HCT116 (cell line): ENCODE data around the gene COG5. TPM values are rescaled to one million over a fixed set of nuclear protein-coding genes. Genes with fewer than 3 reads are reported as not detected.

Experiments
- ATAC-seq: fragments of 200-7000 bp; cut with Tn5 transposase; 2 replicates; pipeline ENCODE4 v1.9.1; 2020; ENCODE audit warnings: mild to moderate bottlenecking, moderate library complexity
- BruUV-seq: library from RNA; stranded (reverse); fragments of 400-500 nt; replicated peaks from 2 replicates; lab custom pipeline; 2021; lab: Mats Ljungman, UMichigan
- CTCF ChIA-PET: fragments of 300-600 bp; sonication (Branson Sonifier 250); formaldehyde crosslinking; loops from one replicate; lab custom pipeline; 2021; ENCODE audit warnings: antibody characterized with exemption; lab: Charles Lee
- POLR2A ChIA-PET: fragments of 300-600, 350-600 bp; sonication (Branson Sonifier 250); formaldehyde crosslinking; loops from one replicate; lab custom pipeline; 2021; ENCODE audit warnings: antibody characterized with exemption; lab: Charles Lee
- RAD21 ChIA-PET, 2 experiments: fragments of 300-600 bp; sonication (Branson Sonifier 250); formaldehyde crosslinking; loops; one replicate each; lab custom pipeline; 2023; ENCODE audit warnings: low total read pairs in 2 of 2; ENCODE audit not compliant: uncharacterized antibody in 2 of 2, unreplicated experiment in 2 of 2, low non-redundant PET in 1 of 2; lab: Charles Lee
- DNase-seq: peaks from one replicate; pipeline ENCODE4 v3.0.0-alpha.2; 2010; ENCODE audit warnings: low read depth, low spot score
- H2AFZ ChIP-seq: fragments of 200-600 bp; shearing (Covaris generic), sonication (generic); 2 replicates; pipeline ENCODE4 v1.6.1; 2017; ENCODE audit warnings: low read depth, mixed run types, mixed read lengths, antibody characterized with exemption, low read length; ENCODE audit not compliant: poor library complexity, severe bottlenecking
- H3K27ac ChIP-seq: 2 replicates; pipeline ENCODE4 v1.5.1; 2012; ENCODE audit warnings: low read depth, low read length
- H3K27me3 ChIP-seq: fragments of 200-600 bp; sonication (generic); 2 replicates; pipeline ENCODE4 v1.6.1; 2016; ENCODE audit warnings: mixed run types, low read length, mixed read lengths; ENCODE audit not compliant: insufficient read depth
- H3K36me3 ChIP-seq, 2 experiments: fragments of 200-500 bp in 1 of 2; fragments of 200-600 bp in 1 of 2; sonication (Bioruptor generic) in 1 of 2; sonication (generic) in 1 of 2; 2 replicates each; pipeline versions ENCODE4 v1.5.1 to v1.6.1; 2014 to 2016; ENCODE audit warnings: low read length in 2 of 2, inconsistent platforms in 1 of 2, mixed read lengths in 1 of 2, mixed run types in 1 of 2; ENCODE audit not compliant: insufficient read depth in 2 of 2, control insufficient read depth in 1 of 2
- H3K4me1 ChIP-seq, 2 experiments: fragments of 200-600 bp in 1 of 2; sonication (generic) in 1 of 2; 2 replicates each; pipeline versions ENCODE4 v1.5.1 to v1.6.1; 2012 to 2017; ENCODE audit warnings: low read length in 2 of 2, inconsistent platforms in 1 of 2, mild to moderate bottlenecking in 1 of 2, mixed read lengths in 1 of 2, mixed run types in 1 of 2, moderate library complexity in 1 of 2; ENCODE audit not compliant: insufficient read depth in 2 of 2, control insufficient read depth in 1 of 2
- H3K4me2 ChIP-seq: fragments of 200-600 bp; sonication (generic); 2 replicates; pipeline ENCODE4 v1.6.1; 2017; ENCODE audit warnings: mixed run types, low read length, mixed read lengths
- H3K4me3 ChIP-seq, 2 experiments: fragments of 200-600 bp in 1 of 2; sonication (generic) in 1 of 2; replicated peaks in 1 of 2; 2 replicates each; pipeline ENCODE4 v1.5.1; 2011 to 2016; ENCODE audit warnings: low read length in 2 of 2, control low read depth in 1 of 2, low read depth in 1 of 2, mild to moderate bottlenecking in 1 of 2, mixed read lengths in 1 of 2, mixed run types in 1 of 2
- H3K79me2 ChIP-seq: fragments of 200-600 bp; sonication (generic); 2 replicates; pipeline ENCODE4 v1.6.1; 2017; ENCODE audit warnings: mild to moderate bottlenecking, mixed run types, low read length, moderate library complexity, mixed read lengths; ENCODE audit not compliant: insufficient read depth
- H3K9ac ChIP-seq: fragments of 200-600 bp; sonication (generic); 2 replicates; pipeline ENCODE4 v1.6.1; 2016; ENCODE audit warnings: low read length, mixed read lengths
- H3K9me2 ChIP-seq: fragments of 200-600 bp; sonication (generic), shearing (Covaris generic); 2 replicates; pipeline ENCODE4 v1.6.1; 2017; ENCODE audit warnings: mixed run types, mild to moderate bottlenecking, moderate library complexity; ENCODE audit not compliant: insufficient read depth
- H3K9me3 ChIP-seq, 2 experiments: fragments of 200-500 bp in 1 of 2; fragments of 200-600 bp in 1 of 2; sonication (Bioruptor generic) in 1 of 2; sonication (generic) in 1 of 2; 2 replicates each; pipeline ENCODE4 v1.6.1; 2014 to 2017; ENCODE audit warnings: low read length in 2 of 2, mixed read lengths in 2 of 2, inconsistent platforms in 1 of 2, low read depth in 1 of 2, mild to moderate bottlenecking in 1 of 2, mixed run types in 1 of 2, moderate library complexity in 1 of 2; ENCODE audit not compliant: control insufficient read depth in 1 of 2, insufficient read depth in 1 of 2
- H4K20me1 ChIP-seq: fragments of 200-600 bp; sonication (generic), shearing (Covaris generic); 2 replicates; pipeline ENCODE4 v1.6.1; 2017; ENCODE audit warnings: mixed run types, mild to moderate bottlenecking, moderate library complexity; ENCODE audit not compliant: insufficient read depth
- ATF3 ChIP-seq: IDR thresholded peaks from 2 replicates; pipeline ENCODE4 v1.6.1; 2012
- CBX3 ChIP-seq: IDR thresholded peaks from 2 replicates; pipeline ENCODE4 v1.6.1; 2012; ENCODE audit warnings: low read depth
- CEBPB ChIP-seq: IDR thresholded peaks from 2 replicates; pipeline ENCODE4 v1.6.1; 2012; ENCODE audit warnings: low read depth
- FOSL1 ChIP-seq: IDR thresholded peaks from 2 replicates; pipeline ENCODE4 v1.6.1; 2012; ENCODE audit warnings: low read depth
- MAX ChIP-seq: IDR thresholded peaks from 2 replicates; pipeline ENCODE4 v1.6.1; 2012
- RAD21 ChIP-seq: IDR thresholded peaks from 2 replicates; pipeline ENCODE4 v1.6.1; 2012; ENCODE audit warnings: low read depth, mild to moderate bottlenecking
- REST ChIP-seq: IDR thresholded peaks from 2 replicates; pipeline ENCODE4 v1.6.1; 2012; ENCODE audit warnings: low read depth
- SP1 ChIP-seq: IDR thresholded peaks from 2 replicates; pipeline ENCODE4 v1.6.1; 2012; ENCODE audit warnings: low read depth
- TCF7L2 ChIP-seq: IDR thresholded peaks from 2 replicates; pipeline ENCODE4 v1.7.0; 2011; ENCODE audit warnings: borderline replicate concordance, inconsistent platforms; ENCODE audit not compliant: insufficient read depth, insufficient read length; ENCODE audit errors: extremely low read depth
- YY1 ChIP-seq: IDR thresholded peaks from 2 replicates; pipeline ENCODE4 v1.6.1; 2011; ENCODE audit warnings: low read length, low read depth, moderate library complexity, mild to moderate bottlenecking; ENCODE audit not compliant: insufficient replicate concordance; ENCODE audit errors: extremely low read depth
- ZBTB33 ChIP-seq: IDR thresholded peaks from 2 replicates; pipeline ENCODE4 v1.6.1; 2011; ENCODE audit warnings: mild to moderate bottlenecking, low read length, moderate library complexity; ENCODE audit not compliant: insufficient replicate concordance; ENCODE audit errors: extremely low read depth
- ZFX ChIP-seq: fragments of 450-650 bp; IDR thresholded peaks from 2 replicates; pipeline ENCODE4 v1.6.1; 2017
- ZNF274 ChIP-seq: fragments of 200-500 bp; sonication (Bioruptor generic); IDR thresholded peaks from 2 replicates; pipeline ENCODE4 v1.6.1; 2014; ENCODE audit warnings: mild to moderate bottlenecking, low read depth, low read length, inconsistent platforms
- intact Hi-C: fragments of 100-400 bp; cut with micrococcal nuclease; formaldehyde crosslinking; loops from 2 replicates; pipeline ENCODE4 v1.10.0; 2022
- total RNA-seq: library from RNA; stranded (reverse); gene quantifications from one replicate; pipeline ENCODE4 v1.2.1, GENCODE V29; 2021; ENCODE audit not compliant: unreplicated experiment

COG5 gene
- total RNA-seq, 1 experiment from 2014 or later: 30.7 TPM

- TF ChIP-seq ZBTB33 (no peak), CEBPB (no peak)
Observed at GRCh38 chr7:107267138-107267537, 296.6 kb downstream of the COG5 start (continued).

GRCh38 chr7:107264723-107265122, 299.0 kb downstream of the COG5 start:
- RAD21 ChIA-PET: no interaction called here
- BruUV-seq: no TSS peak
- intact Hi-C loops: no loop called here

More at GRCh38 chr7:107264723-107265122, 299.0 kb downstream of the COG5 start:
- H3K4me2 ChIP-seq: no peak overlapping the region
- no peaks in the 10 kb centered on the region for H3K4me1 ChIP-seq
- no peak overlapping the region for H3K27ac ChIP-seq
- H3K4me3 ChIP-seq: no peak overlapping the region
- DNase-seq (no peak), ATAC-seq (no peak)
- CTCF ChIA-PET: no interaction called here
- POLR2A ChIA-PET: no interaction called here
- no peak overlapping the region for H2AFZ ChIP-seq
- no peaks in the 10 kb centered on the region for H3K79me2 ChIP-seq
- no peaks in the 10 kb centered on the region for H3K9me3 ChIP-seq
- H3K9ac ChIP-seq: no peak overlapping the region
- H3K27me3 ChIP-seq: no peaks in the 10 kb centered on the region
- no peak for TF ChIP-seq TCF7L2
- TF ChIP-seq REST: no peak
- TF ChIP-seq YY1: no peak
- TF ChIP-seq ZNF274: no peak
- TF ChIP-seq ZBTB33: no peak
- TF ChIP-seq CBX3: no peak
- no peak for TF ChIP-seq RAD21
- TF ChIP-seq CEBPB: no peak
- TF ChIP-seq SP1: no peak
- no peak for TF ChIP-seq ZFX
- no peak for TF ChIP-seq MAX
- TF ChIP-seq ATF3: no peak
- no peak for TF ChIP-seq FOSL1
- H3K9me2 ChIP-seq: no peaks in the 10 kb centered on the region
- H3K36me3 ChIP-seq: no peaks in the 10 kb centered on the region
- no peaks in the 10 kb centered on the region for H4K20me1 ChIP-seq
